Naive thymus-derived CD4-positive, alpha-beta T cell (primary cell): ENCODE measurements around the gene SVOPL. TPM values are rescaled to one million over a fixed set of nuclear protein-coding genes. Genes with fewer than 3 reads are reported as not detected.

ENCODE experiments used
- ATAC-seq: fragments of 150-1000 bp; cut with Tn5 transposase; 2 replicates; pipeline ENCODE4 v1.10.0; 2021; ENCODE audit warnings: mild to moderate bottlenecking, moderate library complexity
- CTCF ChIA-PET: fragments of 350-600 bp; sonication (Branson Sonifier 250); formaldehyde crosslinking; loops from one replicate; lab custom pipeline; 2021; ENCODE audit warnings: antibody characterized with exemption; lab: Charles Lee
- POLR2A ChIA-PET: fragments of 350-600 bp; sonication (Branson Sonifier 250); formaldehyde crosslinking; loops from one replicate; lab custom pipeline; 2021; ENCODE audit warnings: antibody characterized with exemption, inconsistent platforms; lab: Charles Lee
- DNase-seq, 9 donors: peaks; one replicate each; pipeline versions ENCODE4 v3.0.0 to v3.0.0-alpha.2; 2020 to 2022; ENCODE audit warnings: mixed read lengths in 1 of 9
- H3K27ac ChIP-seq: one replicate; pipeline ENCODE4 v1.7.0; 2013; ENCODE audit warnings: mild to moderate bottlenecking, low read depth, low read length, moderate library complexity
- H3K27me3 ChIP-seq, 2 donors: one replicate each; pipeline ENCODE4 v1.7.0; 2013; ENCODE audit warnings: low read length in 2 of 2, mild to moderate bottlenecking in 2 of 2, moderate library complexity in 2 of 2; ENCODE audit not compliant: control insufficient read depth in 2 of 2, insufficient read depth in 2 of 2
- H3K36me3 ChIP-seq, 3 experiments: 1 replicate in 2 of 3; 2 replicates in 1 of 3; pipeline ENCODE4 v1.7.0; 2013; ENCODE audit warnings: low read length in 3 of 3, mild to moderate bottlenecking in 3 of 3, moderate library complexity in 1 of 3; ENCODE audit not compliant: insufficient read depth in 3 of 3, control insufficient read depth in 2 of 3
- H3K4me1 ChIP-seq, 2 donors: one replicate each; pipeline ENCODE4 v1.7.0; 2013; ENCODE audit warnings: low read length in 2 of 2, mild to moderate bottlenecking in 2 of 2, moderate library complexity in 1 of 2; ENCODE audit not compliant: control insufficient read depth in 2 of 2, insufficient read depth in 2 of 2
- H3K4me3 ChIP-seq: 2 replicates; pipeline ENCODE4 v1.7.0; 2013; ENCODE audit warnings: mild to moderate bottlenecking, low read length
- H3K9me3 ChIP-seq, 3 experiments: 1 replicate in 2 of 3; 2 replicates in 1 of 3; pipeline ENCODE4 v1.7.0; 2013; ENCODE audit warnings: low read length in 3 of 3; ENCODE audit not compliant: control insufficient read depth in 2 of 3
- H3K27ac Mint-ChIP-seq, 9 donors: one replicate each; pipeline ENCODE4 v1.8.0; 2020 to 2022; ENCODE audit warnings: mixed read lengths in 9 of 9, mild to moderate bottlenecking in 8 of 9, moderate library complexity in 5 of 9, inconsistent platforms in 2 of 9
- H3K27me3 Mint-ChIP-seq, 5 donors: one replicate each; pipeline ENCODE4 v1.8.0; 2021 to 2022; ENCODE audit warnings: mixed read lengths in 5 of 5, mild to moderate bottlenecking in 1 of 5
- H3K36me3 Mint-ChIP-seq, 5 donors: one replicate each; pipeline ENCODE4 v1.8.0; 2020 to 2022; ENCODE audit warnings: mixed read lengths in 5 of 5, mild to moderate bottlenecking in 3 of 5, inconsistent platforms in 1 of 5
- H3K4me1 Mint-ChIP-seq, 7 donors: one replicate each; pipeline ENCODE4 v1.8.0; 2020 to 2022; ENCODE audit warnings: mixed read lengths in 7 of 7, mild to moderate bottlenecking in 3 of 7, inconsistent platforms in 1 of 7
- H3K4me3 Mint-ChIP-seq, 10 donors: one replicate each; pipeline ENCODE4 v1.8.0; 2020 to 2022; ENCODE audit warnings: mild to moderate bottlenecking in 10 of 10, mixed read lengths in 10 of 10, moderate library complexity in 6 of 10, inconsistent platforms in 2 of 10
- H3K9me3 Mint-ChIP-seq, 11 donors: one replicate each; pipeline ENCODE4 v1.8.0; 2020 to 2022; ENCODE audit warnings: mixed read lengths in 11 of 11, mild to moderate bottlenecking in 4 of 11, inconsistent platforms in 1 of 11, moderate library complexity in 1 of 11
- intact Hi-C, 2 donors: fragments of 100-400 bp; cut with micrococcal nuclease; formaldehyde crosslinking; loops; one replicate each; pipeline ENCODE4 v1.15.1; 2023
- polyA plus RNA-seq, 2 donors: library from polyadenylated mRNA; unstranded; fragments of 300-500 nt; fragmentation: Illumina TruSeq; gene quantifications; one replicate each; pipeline ENCODE4 v1.2.3, GENCODE V29; 2021
- total RNA-seq, 6 experiments: library from RNA in 5 of 6; stranded (reverse) in 5 of 6; gene quantifications; 1 replicate in 5 of 6; 2 replicates in 1 of 6; pipeline ENCODE4 v1.2.3 and lab custom pipeline; 2021 to 2026

Gene SVOPL
- total and polyA plus RNA-seq, 7 experiments from 2014 or later, result 0.47 to 0.74 (median 0.64) TPM; not detected in 4

- Mint-ChIP-seq H3K4me3 (no peak overlapping the region), H3K9me3 (no peaks in the 10 kb centered on the region), H3K4me1 (peaks cover 5 to 10% (median 6%) of the 10 kb centered on the region in 7 donors), H3K27ac (no peak overlapping the region), H3K27me3 (peaks cover 0 to 41% (median 12%) of the 10 kb centered on the region in 5 donors), H3K36me3 (no peaks in the 10 kb centered on the region)
- intact Hi-C loops, result no loop called here
- Histone ChIP-seq H3K27ac (no peak overlapping the region), H3K36me3 (no peaks in the 10 kb centered on the region), H3K9me3 (no peaks in the 10 kb centered on the region), H3K4me3 (no peak overlapping the region), H3K4me1 (no peaks in the 10 kb centered on the region), H3K27me3 (no peaks in the 10 kb centered on the region)
- ATAC-seq, result no peak
- ChIA-PET POLR2A (no interaction called here), CTCF (interaction anchor here (1.1 kb wide), 1 partner anchor 17 kb away, joined by 3 read pairs; no protein-coding TSS in a partner anchor)
- no peak for DNase-seq
Measured at GRCh38 chr7:138661069-138661635, 40.0 kb downstream of the SVOPL start.

GRCh38 chr7:138658889-138659288 lies 42.3 kb downstream of the SVOPL start:
- Histone ChIP-seq H3K4me3 (no peak overlapping the region), H3K9me3 (no peaks in the 10 kb centered on the region), H3K27me3 (no peaks in the 10 kb centered on the region), H3K36me3 (no peaks in the 10 kb centered on the region), H3K4me1 (no peaks in the 10 kb centered on the region), H3K27ac (no peak overlapping the region)
- H3K27me3 Mint-ChIP-seq, result peaks cover 0 to 27% (median 3%) of the 10 kb centered on the region in 5 donors
- CTCF ChIA-PET, result no interaction called here
- peaks cover 0 to 4% (median 0%) of the 10 kb centered on the region in 7 donors for H3K4me1 Mint-ChIP-seq
- no peaks in the 10 kb centered on the region for H3K36me3 Mint-ChIP-seq
- no peak for ATAC-seq
- H3K27ac Mint-ChIP-seq, result no peak overlapping the region
- POLR2A ChIA-PET, result no interaction called here
- intact Hi-C loops, result no loop called here
- H3K4me3 Mint-ChIP-seq, result no peak overlapping the region
- peaks cover 0 to 3% (median 0%) of the 10 kb centered on the region in 11 donors for H3K9me3 Mint-ChIP-seq
- DNase-seq, result no peak

- H3K4me1 ChIP-seq, result no peaks in the 10 kb centered on the region
- no peak overlapping the region for H3K27ac ChIP-seq
- Mint-ChIP-seq H3K27me3 (peaks cover 0 to 21% (median 0%) of the 10 kb centered on the region in 5 donors), H3K36me3 (no peaks in the 10 kb centered on the region), H3K4me1 (no peaks in the 10 kb centered on the region), H3K9me3 (peaks cover 0 to 12% (median 4%) of the 10 kb centered on the region in 11 donors), H3K27ac (no peak overlapping the region), H3K4me3 (no peak overlapping the region)
- no peak for DNase-seq
- H3K9me3 ChIP-seq, result no peaks in the 10 kb centered on the region
- ATAC-seq, result no peak
- POLR2A ChIA-PET, result no interaction called here
- H3K4me3 ChIP-seq, result no peak overlapping the region
- CTCF ChIA-PET, result no interaction called here
- H3K27me3 ChIP-seq, result no peaks in the 10 kb centered on the region
- no peaks in the 10 kb centered on the region for H3K36me3 ChIP-seq
- intact Hi-C loops, result no loop called here
Measured at GRCh38 chr7:138657854-138658386, 43.2 kb downstream of the SVOPL start.

- no peak for DNase-seq
- Mint-ChIP-seq H3K9me3 (peaks cover 0 to 16% (median 4%) of the 10 kb centered on the region in 11 donors), H3K4me3 (no peak overlapping the region), H3K27ac (no peak overlapping the region), H3K36me3 (no peaks in the 10 kb centered on the region), H3K27me3 (peaks cover 0 to 13% (median 0%) of the 10 kb centered on the region in 5 donors), H3K4me1 (no peaks in the 10 kb centered on the region)
- CTCF ChIA-PET, result no interaction called here
- Histone ChIP-seq H3K36me3 (no peaks in the 10 kb centered on the region), H3K27ac (no peak overlapping the region), H3K4me1 (no peaks in the 10 kb centered on the region), H3K4me3 (no peak overlapping the region), H3K27me3 (no peaks in the 10 kb centered on the region), H3K9me3 (no peaks in the 10 kb centered on the region)
- POLR2A ChIA-PET, result no interaction called here
- intact Hi-C loops, result no loop called here
- ATAC-seq, result no peak
Measured at GRCh38 chr7:138656952-138657351, 44.2 kb downstream of the SVOPL start.

GRCh38 chr7:138654616-138655015 lies 46.5 kb downstream of the SVOPL start:
- intact Hi-C loops, result no loop called here

DNA sequence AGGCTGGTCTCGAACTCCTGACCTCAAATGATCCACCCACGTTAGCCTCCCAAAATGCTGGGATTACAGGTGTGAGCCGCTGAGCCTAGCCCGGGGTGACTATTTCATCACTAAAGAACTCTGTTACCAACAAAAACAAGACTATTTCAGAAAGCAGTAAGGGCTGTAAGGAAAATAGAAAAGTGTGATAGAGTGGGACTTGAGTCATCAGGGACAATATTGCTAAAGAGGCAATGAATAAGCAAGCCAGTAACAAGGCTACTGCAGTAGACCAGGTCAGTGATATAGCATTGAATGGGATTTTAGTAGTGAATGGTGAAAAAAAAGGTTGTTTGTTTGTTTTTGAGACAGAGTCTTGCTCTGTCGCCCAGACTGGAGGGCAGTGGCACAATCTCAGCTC lies 51.7 kb downstream of the SVOPL start:
- Mint-ChIP-seq H3K4me3 (no peak overlapping the region), H3K4me1 (peaks cover 0 to 1% (median 0%) of the 10 kb centered on the region in 7 donors), H3K36me3 (peaks cover 0 to 3% (median 0%) of the 10 kb centered on the region in 5 donors), H3K27me3 (no peaks in the 10 kb centered on the region), H3K27ac (peak overlapping the region in 1 of 9 donors; percentile 74), H3K9me3 (peaks cover 0 to 16% (median 5%) of the 10 kb centered on the region in 11 donors)
- Histone ChIP-seq H3K27ac (no peak overlapping the region), H3K36me3 (no peaks in the 10 kb centered on the region), H3K4me1 (no peaks in the 10 kb centered on the region), H3K4me3 (no peak overlapping the region), H3K27me3 (no peaks in the 10 kb centered on the region), H3K9me3 (no peaks in the 10 kb centered on the region)
- CTCF ChIA-PET, result no interaction called here
- ATAC-seq (no peak), DNase-seq (no peak)
- intact Hi-C loops, result no loop called here
- POLR2A ChIA-PET, result no interaction called here

More at GRCh38 chr7:138654616-138655015, 46.5 kb downstream of the SVOPL start:
- ChIA-PET POLR2A (no interaction called here), CTCF (no interaction called here)
- Histone ChIP-seq H3K9me3 (no peaks in the 10 kb centered on the region), H3K4me1 (no peaks in the 10 kb centered on the region), H3K36me3 (no peaks in the 10 kb centered on the region), H3K27ac (no peak overlapping the region), H3K27me3 (no peaks in the 10 kb centered on the region), H3K4me3 (no peak overlapping the region)
- H3K4me3 Mint-ChIP-seq, result no peak overlapping the region
- no peak overlapping the region for H3K27ac Mint-ChIP-seq
- no peak for DNase-seq
- peaks cover 0 to 16% (median 4%) of the 10 kb centered on the region in 11 donors for H3K9me3 Mint-ChIP-seq
- H3K36me3 Mint-ChIP-seq, result no peaks in the 10 kb centered on the region
- ATAC-seq, result no peak
- no peaks in the 10 kb centered on the region for H3K4me1 Mint-ChIP-seq
- H3K27me3 Mint-ChIP-seq, result no peaks in the 10 kb centered on the region

GRCh38 chr7:138645284-138645683 lies 55.9 kb downstream of the SVOPL start:
- H3K4me3 ChIP-seq, result no peak overlapping the region
- Mint-ChIP-seq H3K9me3 (peaks cover 0 to 6% (median 0%) of the 10 kb centered on the region in 11 donors), H3K4me3 (no peak overlapping the region), H3K4me1 (peaks cover 0 to 1% (median 0%) of the 10 kb centered on the region in 7 donors), H3K36me3 (peaks cover 0 to 3% (median 0%) of the 10 kb centered on the region in 5 donors), H3K27ac (no peak overlapping the region), H3K27me3 (no peaks in the 10 kb centered on the region)
- ChIA-PET POLR2A (no interaction called here), CTCF (no interaction called here)
- no peak for ATAC-seq
- no peak for DNase-seq
- no peaks in the 10 kb centered on the region for H3K4me1 ChIP-seq
- H3K9me3 ChIP-seq, result no peaks in the 10 kb centered on the region
- H3K27me3 ChIP-seq, result no peaks in the 10 kb centered on the region
- H3K36me3 ChIP-seq, result no peaks in the 10 kb centered on the region
- intact Hi-C loops, result no loop called here
- H3K27ac ChIP-seq, result no peak overlapping the region
